ENCODE results near the gene ADAMTSL5.

Gene ADAMTSL5

GRCh38 chr19:1511318-1512317 is 1.2 kb downstream of the ADAMTSL5 start:
- no peak overlapping the region for H3K4me3 ChIP-seq (ENCODE audit: low read length)
- no peak for TF ChIP-seq ZNF274 (IDR thresholded peaks at IDR 0.05; ENCODE audit: low read depth, low read length)

GRCh38 chr19:1510807-1511206 is 2.0 kb downstream of the ADAMTSL5 start:
- H3K4me3 ChIP-seq (ENCODE audit: low read length): no peak overlapping the region
- no peak for TF ChIP-seq ZNF274 (IDR thresholded peaks at IDR 0.05; ENCODE audit: low read depth, low read length)

GRCh38 chr19:1510442-1510806 is 2.4 kb downstream of the ADAMTSL5 start:
- no peak for TF ChIP-seq ZNF274 (IDR thresholded peaks at IDR 0.05; ENCODE audit: low read depth, low read length)
- H3K4me3 ChIP-seq (ENCODE audit: low read length): no peak overlapping the region

GRCh38 chr19:1509602-1510441 is 3.0 kb downstream of the ADAMTSL5 start:
- no peak for TF ChIP-seq ZNF274 (IDR thresholded peaks at IDR 0.05; ENCODE audit: low read depth, low read length)
- no peak overlapping the region for H3K4me3 ChIP-seq (ENCODE audit: low read length)

GRCh38 chr19:1508507-1508856 is 4.3 kb downstream of the ADAMTSL5 start:
- no peak for TF ChIP-seq ZNF274 (IDR thresholded peaks at IDR 0.05; ENCODE audit: low read depth, low read length)
- no peak overlapping the region for H3K4me3 ChIP-seq (ENCODE audit: low read length)

- TF ChIP-seq ZNF274 (IDR thresholded peaks at IDR 0.05; ENCODE audit: low read depth, low read length): no peak
- no peak overlapping the region for H3K4me3 ChIP-seq (ENCODE audit: low read length)
Observed at GRCh38 chr19:1507763-1508506, 4.9 kb downstream of the ADAMTSL5 start.

- no peak overlapping the region for H3K4me3 ChIP-seq (ENCODE audit: low read length)
- TF ChIP-seq ZNF274 (IDR thresholded peaks at IDR 0.05; ENCODE audit: low read depth, low read length): no peak
Observed at GRCh38 chr19:1507192-1507660, 5.6 kb downstream of the ADAMTSL5 start.

GRCh38 chr19:1505991-1506881 is 6.6 kb downstream of the ADAMTSL5 start:
- no peak for TF ChIP-seq ZNF274 (IDR thresholded peaks at IDR 0.05; ENCODE audit: low read depth, low read length)

GRCh38 chr19:1505012-1505411 is 7.8 kb downstream of the ADAMTSL5 start:
- TF ChIP-seq ZNF274 (IDR thresholded peaks at IDR 0.05; ENCODE audit: low read depth, low read length): no peak
- no peak overlapping the region for H3K4me3 ChIP-seq (ENCODE audit: low read length)

More at GRCh38 chr19:1505991-1506881, 6.6 kb downstream of the ADAMTSL5 start:
- H3K4me3 ChIP-seq (ENCODE audit: low read length): no peak overlapping the region

GRCh38 chr19:1503925-1504773 is 8.7 kb downstream of the ADAMTSL5 start:
- H3K4me3 ChIP-seq (ENCODE audit: low read length): no peak overlapping the region
- no peak for TF ChIP-seq ZNF274 (IDR thresholded peaks at IDR 0.05; ENCODE audit: low read depth, low read length)

- TF ChIP-seq ZNF274 (IDR thresholded peaks at IDR 0.05; ENCODE audit: low read depth, low read length): no peak
- no peak overlapping the region for H3K4me3 ChIP-seq (ENCODE audit: low read length)
Observed at GRCh38 chr19:1503089-1503924, 9.5 kb downstream of the ADAMTSL5 start.

All from GM08714 (cell line).